Left kidney (tissue), 2 donors: Measurements from ENCODE around the gene ATP6V0C. TPM values are rescaled to one million over a fixed set of nuclear protein-coding genes. Genes with fewer than 3 reads are reported as not detected.

Experiments used
- DNase-seq: peaks from one replicate; pipeline ENCODE4 v3.0.0-alpha.2; 2013
- polyA plus RNA-seq: library from polyadenylated mRNA; unstranded; fragments of 120-200 nt; gene quantifications from one replicate; pipeline ENCODE4 v1.2.1, GENCODE V29; 2013; ENCODE audit not compliant: insufficient read length

ATP6V0C gene
- polyA plus RNA-seq, 1 donor = 158 TPM

DNA sequence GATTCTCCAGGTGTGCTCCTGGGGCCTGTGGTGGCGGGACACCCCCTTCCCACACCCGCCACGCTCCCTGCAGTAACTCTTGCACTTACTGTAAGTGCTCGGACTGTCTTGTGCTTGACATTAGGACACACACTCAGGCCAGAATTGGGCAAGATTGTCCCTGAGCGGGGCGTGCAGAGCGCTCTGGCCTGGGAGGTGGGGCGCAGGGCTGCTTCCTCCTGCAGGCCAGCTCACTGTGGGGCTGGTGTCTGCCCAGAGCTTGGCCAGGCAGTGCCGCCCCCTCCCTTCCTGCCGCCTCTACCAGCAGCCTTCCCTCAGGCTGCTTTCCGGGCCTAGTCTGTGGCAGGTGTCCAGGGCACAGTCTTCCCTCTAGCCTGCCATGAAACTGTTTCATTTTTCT lies 6.1 kb upstream of the ATP6V0C start:
- DNase-seq = no peak

DNA sequence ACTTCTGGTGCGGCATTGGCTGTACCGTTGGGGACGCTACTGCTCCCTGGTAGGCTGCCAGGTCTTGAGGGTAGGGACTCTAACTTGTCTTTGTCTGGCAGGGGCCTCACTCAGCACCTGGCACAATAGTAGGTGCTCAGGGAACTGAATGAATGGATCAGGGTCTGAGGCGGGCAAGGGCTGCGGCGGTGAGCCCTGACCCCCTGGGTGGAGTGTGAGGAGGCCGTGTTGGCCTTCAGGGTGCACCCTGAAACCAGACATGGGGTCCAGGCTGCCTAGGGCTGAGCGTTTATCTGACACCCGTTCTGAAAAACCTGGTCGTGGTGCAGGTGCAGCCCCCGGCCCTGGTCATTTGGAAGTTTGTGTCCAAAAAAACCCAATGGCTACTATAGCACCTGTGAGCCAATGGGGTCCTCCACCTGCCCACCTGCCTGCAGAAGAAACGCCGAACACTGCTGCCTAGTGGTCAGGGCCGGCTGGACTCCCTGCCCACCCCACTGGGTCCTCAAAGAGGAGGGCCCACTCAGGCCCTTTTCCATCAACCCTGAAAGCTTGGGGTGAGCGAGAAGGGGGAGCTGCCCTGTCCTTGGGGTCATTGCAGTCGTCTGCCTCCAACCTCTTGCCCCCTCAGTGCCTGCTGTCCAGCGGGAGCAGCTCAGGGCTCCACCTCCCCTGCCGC lies 4.9 kb upstream of the ATP6V0C start:
- no peak for DNase-seq

DNA sequence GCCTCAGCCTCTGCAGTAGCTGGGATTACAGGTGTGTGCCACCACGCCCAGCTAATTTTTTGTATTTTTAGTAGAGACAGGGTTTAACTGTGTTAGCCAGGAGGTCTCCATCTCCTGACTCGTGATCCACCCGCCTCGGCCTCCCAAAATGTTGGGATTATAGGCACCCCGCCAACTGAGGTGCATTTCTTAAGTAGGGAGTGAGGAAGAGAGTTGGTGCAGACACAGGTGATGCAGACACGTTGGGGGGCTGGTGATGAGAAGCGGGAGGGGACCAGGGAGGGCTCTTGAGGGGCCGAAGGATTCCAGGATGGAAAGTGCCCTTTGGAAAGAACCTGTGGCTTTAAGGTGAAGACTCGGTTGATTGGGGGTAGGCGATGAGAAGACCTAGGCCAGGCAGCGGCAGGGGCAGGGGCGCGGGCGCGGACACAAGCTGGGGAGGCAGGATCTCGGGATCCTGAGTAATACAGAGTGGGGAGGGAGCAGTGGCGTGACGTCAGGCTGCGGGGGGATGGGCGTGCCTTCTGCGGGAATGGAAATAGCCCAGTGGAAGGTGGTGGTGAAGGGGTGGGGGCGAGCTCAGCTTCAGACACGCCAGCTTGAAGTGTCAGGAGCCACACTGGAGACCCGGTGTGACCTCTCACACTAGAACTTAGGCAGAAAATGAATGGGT lies 2.5 kb upstream of the ATP6V0C start:
- DNase-seq = no peak

DNA sequence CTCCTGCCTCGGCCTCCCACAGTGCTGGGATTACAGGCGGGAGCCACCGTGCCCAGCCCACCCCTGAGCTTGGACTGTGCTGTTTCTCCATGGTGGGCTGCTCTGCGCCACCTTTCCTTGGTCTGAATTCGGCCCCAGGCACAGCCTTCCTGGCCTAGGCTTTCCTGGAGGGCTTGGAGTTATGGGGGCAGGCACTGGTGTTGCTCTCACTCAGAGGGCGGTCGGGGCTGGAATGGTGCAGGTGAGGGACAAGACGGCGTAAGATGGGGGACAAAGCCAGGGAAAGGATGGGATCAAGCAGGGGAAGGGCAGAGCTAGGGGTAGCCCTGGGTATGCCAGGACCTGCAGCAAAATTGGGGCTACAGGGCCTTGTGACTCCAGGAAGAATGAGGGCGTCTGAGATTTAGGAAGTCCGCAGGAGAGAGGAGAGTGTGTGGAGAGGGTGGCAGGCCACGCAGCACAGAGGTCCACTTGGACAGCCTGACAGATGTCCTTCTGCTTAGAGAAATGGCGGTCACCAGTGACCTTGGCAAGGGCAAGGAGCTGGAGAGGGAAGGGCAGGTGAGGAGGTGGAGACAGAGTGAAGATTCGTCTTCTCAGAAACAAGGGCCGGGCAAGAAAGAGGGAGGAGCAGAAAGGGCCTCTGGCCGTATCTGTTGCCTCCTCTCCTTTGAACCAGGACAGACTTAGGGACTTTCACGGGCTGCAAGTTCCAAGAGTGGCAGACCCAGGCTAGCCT lies 1.6 kb upstream of the ATP6V0C start:
- DNase-seq = no peak

DNA sequence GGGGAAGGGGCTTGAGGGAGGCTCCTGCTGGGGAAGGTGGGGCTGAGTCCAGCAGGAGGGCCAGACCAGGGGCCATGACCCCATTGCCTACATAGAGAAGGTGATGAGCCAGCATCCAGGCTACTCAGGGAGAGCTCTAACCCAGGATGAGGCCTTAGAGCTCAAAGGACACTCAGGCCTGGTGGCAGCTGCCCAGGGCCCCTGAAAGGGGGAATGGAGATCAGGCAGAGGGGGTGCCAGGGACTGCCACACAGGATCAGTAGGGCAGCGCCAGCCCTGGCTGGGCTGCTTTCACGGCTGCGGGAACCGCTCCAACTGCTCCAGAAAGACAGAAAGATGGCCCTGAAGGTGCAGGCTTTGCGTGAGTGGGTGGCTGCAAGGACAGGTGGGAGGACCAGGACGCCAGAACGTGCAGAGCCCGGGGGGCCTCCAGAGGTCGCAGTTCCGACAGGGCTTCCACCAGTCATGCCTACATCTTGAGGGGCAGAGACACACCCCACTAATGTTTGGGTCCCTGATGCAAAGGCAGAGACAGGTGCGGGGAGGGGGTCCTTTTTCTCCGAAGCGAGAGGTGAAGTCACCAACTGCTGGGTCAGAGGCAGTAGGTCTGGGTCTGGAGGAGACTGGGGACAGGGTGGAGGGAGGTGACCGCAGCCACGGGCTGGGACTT lies 882 bp upstream of the ATP6V0C start:
- DNase-seq = no peak

DNA sequence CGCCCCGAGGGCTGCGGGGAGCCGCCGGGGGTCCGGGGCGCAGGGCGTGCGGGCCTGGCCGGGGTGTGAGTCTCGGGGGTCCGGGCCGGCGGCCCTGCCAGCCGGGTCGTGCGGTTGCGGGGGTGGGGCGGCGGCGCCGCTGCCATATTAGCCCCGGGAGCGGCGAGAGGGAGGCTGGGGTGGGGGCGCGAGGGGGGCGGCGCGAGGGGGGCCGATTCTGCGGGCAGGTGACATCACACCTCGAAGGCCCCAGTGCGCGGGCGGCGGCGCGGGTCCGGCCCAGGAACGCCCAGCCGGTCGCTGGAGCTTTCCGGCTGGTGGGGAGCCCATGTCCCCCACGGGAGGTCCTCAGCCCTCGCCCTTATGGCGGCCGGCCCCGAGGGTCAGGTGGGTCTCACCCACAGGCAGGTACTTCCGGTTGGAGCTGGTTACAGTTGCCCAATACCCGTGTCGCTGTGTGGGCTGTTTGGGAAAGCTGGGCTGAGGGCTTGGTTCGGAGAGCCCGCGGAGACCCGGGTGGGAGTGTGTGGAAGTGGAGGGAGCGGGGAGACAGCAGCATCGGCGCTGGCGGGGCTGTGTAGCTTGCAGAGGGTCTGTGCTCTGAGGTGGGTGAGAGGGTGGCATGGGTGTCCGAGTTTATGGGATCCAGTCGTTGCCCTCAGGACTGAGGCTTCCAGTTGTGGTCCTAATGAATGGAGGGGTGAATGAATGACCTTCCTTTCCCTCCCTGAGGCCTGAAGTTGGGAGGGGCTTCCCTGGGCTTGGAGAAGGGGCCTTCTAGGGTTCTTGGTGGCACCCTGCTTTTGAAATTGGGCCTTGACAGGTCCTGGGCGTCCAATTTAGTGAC lies 804 bp downstream of the ATP6V0C start:
- no peak for DNase-seq

DNA sequence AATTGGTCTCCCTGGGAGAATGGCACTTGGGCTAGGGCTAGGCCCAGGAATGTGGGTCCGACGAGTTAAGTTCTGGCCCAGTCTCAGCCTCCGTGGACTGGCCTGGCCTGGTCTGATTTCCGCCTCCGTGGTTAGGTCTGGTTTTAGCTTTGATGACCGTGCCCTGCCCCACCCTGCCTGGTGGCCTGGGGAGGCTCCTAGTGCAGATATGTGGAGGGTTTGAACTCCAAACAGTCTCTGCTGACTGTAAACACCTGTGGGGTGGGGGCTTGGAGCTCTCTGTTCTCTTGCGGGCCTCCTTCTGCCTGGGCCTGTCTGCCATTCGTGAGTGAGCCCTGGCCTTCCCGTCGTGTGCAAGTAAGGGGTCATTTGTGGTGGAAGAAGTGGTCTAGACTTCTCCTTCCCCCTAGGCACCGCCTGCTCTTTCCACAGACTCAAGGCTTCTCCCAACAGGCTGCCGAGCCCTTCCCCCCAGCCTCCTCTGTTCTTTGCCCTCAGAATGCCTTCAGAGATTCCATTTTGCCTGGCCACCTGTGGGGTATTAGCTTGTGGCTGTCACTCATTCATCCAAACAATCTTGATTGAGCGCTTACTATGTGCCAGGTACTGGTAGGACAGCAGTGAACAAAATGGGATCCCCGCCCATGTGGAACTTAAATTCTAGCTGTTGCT lies 1.6 kb downstream of the ATP6V0C start:
- no peak for DNase-seq

DNA sequence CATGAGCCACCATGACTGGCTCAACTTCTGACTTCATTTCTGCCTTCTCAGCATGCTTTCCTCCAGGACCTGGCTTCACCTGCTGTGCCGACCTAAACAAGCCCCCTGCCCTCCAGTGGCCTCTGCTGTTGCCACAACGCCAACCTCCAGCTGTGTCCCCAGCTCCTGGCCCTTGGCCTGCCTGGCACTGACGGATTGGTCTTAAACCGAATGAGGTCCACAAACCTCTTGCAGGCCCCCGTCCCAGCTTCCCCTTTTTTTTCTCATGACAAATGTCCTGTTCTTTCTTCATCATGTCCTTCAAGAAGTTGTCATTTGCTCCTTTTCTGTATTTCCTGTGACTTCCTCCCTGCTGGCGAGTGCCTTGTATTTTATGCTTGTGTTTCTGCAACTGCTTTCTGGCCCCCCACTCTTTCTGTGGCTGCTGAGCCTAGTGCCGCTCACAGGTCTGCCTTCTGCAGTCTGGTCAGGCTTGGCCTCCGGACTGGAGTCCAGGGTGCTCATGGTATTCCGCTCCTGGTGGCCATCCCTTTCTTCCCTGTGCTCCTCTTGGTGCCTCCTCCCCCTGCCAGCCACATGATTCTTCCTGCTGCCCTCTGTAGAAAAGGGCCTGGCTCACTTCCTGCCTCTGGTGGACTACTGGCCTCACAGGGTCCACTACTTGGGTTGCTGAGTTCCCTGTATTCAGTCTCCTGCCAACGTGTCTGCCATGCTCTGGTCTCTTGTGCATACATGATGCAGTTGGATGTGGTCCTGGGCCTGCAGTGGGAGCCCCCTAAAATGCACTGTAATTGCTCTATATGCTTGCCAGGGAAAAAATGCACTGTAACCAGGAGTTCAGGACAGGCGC lies 2.9 kb downstream of the ATP6V0C start:
- DNase-seq = no peak

DNA sequence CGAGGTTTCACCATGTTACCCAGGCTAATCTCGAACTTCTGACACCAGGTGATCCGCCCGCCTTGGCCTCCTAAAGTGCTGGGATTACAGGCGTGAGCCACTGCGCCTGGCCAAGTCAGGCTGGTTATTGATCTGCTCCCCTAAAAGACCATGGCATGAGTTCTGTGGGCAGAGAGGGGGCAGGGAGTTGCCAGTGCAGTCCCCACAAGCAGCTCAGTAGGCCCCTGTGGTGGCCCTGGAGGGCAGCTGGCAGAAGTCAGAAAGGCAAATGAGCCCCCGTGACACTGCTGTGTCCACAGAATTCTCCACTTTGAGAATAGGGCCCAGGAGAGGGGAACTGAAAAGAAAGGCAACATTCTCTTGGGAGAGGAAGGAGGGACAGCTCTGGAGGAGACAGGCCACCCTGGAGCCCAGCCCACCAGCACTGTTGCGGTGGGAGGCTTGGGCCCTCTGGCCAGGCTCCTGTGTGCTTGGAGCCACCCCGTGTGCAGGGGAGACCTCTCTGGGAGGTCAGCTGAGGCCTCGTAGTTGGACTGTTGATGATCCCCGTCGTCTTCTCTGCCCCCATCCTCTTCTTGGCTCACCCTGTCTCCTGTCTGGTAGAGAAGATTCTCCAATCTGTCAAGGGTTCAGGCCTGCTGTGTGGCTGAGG lies 4.3 kb downstream of the ATP6V0C start:
- DNase-seq = no peak

DNA sequence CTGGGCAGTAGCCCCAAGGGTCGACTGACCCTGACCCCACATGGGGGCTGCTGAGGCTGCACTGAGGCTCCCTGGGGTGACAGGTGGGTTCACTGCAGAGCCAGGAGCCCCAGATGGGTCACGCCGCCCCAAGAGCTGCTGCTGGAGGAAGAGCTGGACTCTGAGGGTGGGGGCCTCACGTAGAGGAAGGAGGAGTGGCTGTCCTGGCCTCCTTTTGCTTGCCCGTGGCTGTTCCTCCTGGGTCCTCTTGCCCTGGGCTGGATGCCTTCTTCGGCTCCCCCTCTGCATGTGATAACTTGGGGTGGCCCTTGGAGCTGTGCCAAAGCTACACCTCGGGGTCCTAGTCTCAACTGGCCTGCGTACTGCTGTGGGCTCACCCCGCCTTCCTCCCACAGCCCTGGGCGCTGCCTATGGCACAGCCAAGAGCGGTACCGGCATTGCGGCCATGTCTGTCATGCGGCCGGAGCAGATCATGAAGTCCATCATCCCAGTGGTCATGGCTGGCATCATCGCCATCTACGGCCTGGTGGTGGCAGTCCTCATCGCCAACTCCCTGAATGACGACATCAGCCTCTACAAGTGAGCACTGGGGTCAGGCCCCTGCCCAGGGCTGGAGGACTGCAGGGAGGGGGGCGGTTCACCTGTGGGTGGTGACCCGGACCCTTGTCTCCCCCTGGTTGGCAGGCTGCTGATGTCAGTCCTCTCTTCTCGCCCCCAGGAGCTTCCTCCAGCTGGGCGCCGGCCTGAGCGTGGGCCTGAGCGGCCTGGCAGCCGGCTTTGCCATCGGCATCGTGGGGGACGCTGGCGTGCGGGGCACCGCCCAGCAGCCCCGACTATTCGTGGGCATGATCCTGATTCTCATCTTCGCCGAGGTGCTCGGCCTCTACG lies 5.3 kb downstream of the ATP6V0C start:
- no peak for DNase-seq

DNA sequence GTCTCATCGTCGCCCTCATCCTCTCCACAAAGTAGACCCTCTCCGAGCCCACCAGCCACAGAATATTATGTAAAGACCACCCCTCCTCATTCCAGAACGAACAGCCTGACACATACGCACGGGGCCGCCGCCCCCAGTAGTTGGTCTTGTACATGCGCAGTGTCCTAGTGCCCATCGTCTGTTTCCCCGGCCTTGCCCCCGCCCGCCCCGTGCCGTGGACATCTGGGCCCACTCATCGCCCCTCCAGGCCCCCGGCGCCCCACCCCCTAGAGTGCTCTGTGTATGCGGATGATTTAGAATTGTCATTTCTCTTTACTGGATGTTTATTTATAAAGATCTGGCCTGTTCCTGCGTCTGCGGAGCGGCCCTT lies 5.9 kb downstream of the ATP6V0C start:
- DNase-seq = no peak

DNA sequence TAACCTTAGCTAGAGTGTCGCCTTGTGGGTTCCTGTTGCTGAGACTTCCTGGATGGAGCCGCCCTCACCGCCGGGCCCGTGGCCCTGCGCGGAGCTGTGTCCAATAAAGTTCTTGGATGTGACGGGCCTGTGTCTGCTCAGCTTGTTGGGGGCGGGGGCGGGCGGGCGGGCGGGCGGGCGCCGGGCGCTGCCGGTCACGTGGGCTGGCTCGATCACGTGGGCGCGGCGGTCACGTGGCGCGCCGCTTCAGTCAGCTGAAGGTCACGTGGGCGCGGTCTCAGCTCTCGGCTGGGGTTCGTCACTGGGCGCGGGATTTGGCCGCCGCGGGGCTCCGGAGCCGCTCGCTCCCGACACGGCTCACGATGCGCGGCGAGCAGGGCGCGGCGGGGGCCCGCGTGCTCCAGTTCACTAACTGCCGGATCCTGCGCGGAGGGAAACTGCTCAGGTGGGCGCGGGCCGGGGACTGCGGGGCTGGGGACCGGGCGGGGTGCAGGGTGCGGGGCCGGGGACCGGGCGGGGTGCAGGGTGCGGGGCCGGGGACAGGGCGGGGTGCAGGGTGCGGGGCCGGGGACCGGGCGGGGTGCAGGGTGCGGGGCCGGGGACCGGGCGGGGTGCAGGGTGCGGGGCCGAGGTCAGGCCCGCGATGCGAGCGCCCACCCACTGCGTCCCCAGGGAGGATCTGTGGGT lies 6.5 kb downstream of the ATP6V0C start, which contains the start of gene AMDHD2:
AMDHD2 (plus strand) TSS at position 275 of the 687 bp plus-strand sequence; CDS start at position 363, 88 bp downstream.
- DNase-seq = peak; percentile 81

DNA sequence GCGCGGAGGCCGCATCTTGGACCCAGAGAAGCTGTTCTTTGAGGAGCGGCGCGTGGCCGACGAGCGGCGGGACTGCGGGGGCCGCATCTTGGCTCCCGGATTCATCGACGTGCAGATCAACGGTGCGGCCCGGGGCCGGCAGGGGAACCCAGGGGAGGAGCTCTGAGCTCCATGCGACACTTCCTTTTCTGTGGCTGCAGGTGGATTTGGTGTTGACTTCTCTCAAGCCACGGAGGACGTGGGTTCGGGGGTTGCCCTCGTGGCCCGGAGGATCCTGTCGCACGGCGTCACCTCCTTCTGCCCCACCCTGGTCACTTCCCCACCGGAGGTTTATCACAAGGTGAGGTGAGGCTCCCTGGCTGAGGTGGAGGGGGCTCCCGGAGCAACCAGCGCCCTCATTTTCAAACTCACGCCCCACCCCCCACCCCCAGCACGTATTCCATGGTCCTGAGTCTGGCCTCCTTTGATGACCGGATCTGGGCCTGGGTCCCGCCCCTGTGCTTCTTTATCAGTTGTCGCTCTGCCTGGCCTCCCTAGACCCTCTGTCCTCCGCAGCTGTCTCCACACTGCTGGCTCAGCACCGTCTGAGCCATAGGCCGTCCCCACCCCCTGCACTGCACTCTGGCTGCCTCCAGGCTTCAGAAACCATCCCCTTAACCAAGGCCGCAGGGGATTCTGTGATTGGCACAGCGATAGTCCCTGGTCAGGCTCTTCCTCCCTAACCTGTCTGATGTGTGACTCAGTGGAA lies 7.2 kb downstream of the ATP6V0C start:
- DNase-seq = no peak

DNA sequence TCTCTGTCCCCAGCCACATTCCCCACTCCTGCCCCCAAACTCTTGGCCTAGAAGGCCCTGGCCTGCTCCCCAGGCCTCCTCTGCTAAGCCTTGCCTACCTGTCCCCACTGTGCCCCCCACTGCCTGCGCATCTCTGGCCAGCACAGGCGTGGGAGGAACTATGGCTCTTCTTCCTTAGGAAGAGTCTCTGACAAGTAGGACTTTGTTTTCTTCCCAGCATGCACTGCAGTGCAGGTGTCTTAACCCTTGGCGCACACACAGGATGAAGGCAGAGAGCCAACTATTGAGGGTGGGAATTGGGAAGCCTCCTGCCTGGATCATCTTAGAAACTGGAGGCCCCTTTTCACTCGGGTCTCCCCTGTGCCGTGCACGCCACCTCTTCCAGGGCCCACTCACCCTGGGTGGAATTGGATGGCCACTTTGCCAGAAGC lies 10.1 kb downstream of the ATP6V0C start:
- DNase-seq = no peak

DNA sequence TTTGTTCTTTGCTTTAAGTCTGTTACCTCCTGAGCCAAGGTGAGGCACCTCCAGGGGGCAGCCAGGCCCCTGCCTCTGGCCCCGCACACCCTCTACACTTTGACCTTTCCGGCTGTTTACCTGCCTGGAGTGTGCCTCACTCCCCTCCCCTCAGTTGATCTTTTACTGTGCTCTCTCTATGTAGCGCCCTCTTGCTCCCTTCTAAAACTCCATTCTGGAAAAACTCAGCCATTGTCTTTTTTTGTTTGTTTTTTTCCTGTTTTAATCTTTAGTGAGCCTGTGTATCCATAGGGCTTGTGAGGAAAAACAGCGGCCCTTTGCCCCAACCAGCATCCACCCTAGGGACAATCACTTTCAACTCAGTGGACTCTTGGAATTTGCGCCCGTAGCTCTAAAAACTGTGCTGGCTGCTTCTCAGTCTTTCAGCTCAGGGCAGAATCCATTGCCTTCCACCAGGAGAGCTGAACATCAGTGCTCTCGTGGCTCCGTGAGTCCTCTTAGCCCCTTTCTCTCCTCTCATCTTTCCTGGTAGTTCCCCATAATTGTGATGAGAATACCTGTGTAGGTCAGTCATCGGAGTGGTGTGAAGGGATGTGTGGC lies 10.7 kb downstream of the ATP6V0C start:
- DNase-seq = no peak

DNA sequence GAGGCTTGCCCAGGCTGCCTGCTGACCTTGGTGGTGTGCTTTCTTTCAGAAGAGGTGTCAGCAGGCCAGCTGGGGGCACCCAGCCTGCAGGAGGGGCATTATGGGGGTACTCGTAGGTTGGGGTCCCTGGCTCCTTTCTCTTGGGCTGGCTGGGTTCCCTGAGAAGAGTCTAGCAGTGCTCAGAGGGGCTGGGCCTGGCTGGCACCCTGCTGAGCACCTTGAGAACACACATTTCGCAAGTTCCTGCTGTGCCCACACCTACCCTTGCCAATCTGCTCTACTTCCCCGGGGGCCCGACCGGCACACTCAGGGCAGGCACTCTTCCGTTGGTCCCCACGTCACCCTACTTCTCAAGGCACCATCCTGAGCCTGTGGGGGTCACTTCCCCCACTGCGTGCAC lies 12.4 kb downstream of the ATP6V0C start:
- DNase-seq = no peak
